Stomach (tissue), 4 donors: ENCODE data around the gene MAJIN.

Source experiments
- CTCF ChIP-seq, 7 experiments: fragments of 450-650 bp in 4 of 7; fragments of 200-600 bp in 3 of 7; sonication (generic) in 3 of 7; IDR thresholded peaks; one replicate each; pipeline ENCODE4 v1.5.1; 2016 to 2019; ENCODE audit warnings: antibody characterized with exemption in 7 of 7, control low read depth in 2 of 7, mild to moderate bottlenecking in 1 of 7
- POLR2AphosphoS5 ChIP-seq, 3 donors: sonication (generic); formaldehyde crosslinking; IDR thresholded peaks; one replicate each; pipeline ENCODE4 v1.6.1; 2016; ENCODE audit warnings: antibody characterized with exemption in 3 of 3

GRCh38 chr11:65017937-65018336 is 46.0 kb upstream of the MAJIN start:
- TF ChIP-seq CTCF (IDR thresholded peaks at IDR 0.05) (no peak), POLR2AphosphoS5 (IDR thresholded peaks at IDR 0.05) (no peak)
